Duodenal mucosa (tissue), 2 donors: ENCODE measurements around the gene CIRBP.

Source experiments
- H3K27ac ChIP-seq: one replicate; pipeline ENCODE4 v1.7.0; 2013; ENCODE audit warnings: low read depth, low read length
- H3K27me3 ChIP-seq, 2 donors: one replicate each; pipeline ENCODE4 v1.7.0; 2013; ENCODE audit warnings: low read length in 2 of 2, control low read depth in 1 of 2; ENCODE audit not compliant: insufficient read depth in 2 of 2, control insufficient read depth in 1 of 2
- H3K36me3 ChIP-seq, 2 donors: one replicate each; pipeline ENCODE4 v1.7.0; 2013; ENCODE audit warnings: low read length in 2 of 2, control low read depth in 1 of 2; ENCODE audit not compliant: insufficient read depth in 2 of 2, control insufficient read depth in 1 of 2
- H3K4me1 ChIP-seq, 2 donors: one replicate each; pipeline ENCODE4 v1.7.0; 2013; ENCODE audit warnings: low read length in 2 of 2, control low read depth in 1 of 2; ENCODE audit not compliant: insufficient read depth in 2 of 2, control insufficient read depth in 1 of 2
- H3K4me3 ChIP-seq, 2 donors: one replicate each; pipeline ENCODE4 v1.7.0; 2013; ENCODE audit warnings: low read length in 2 of 2, low read depth in 1 of 2
- H3K9ac ChIP-seq, 2 donors: one replicate each; pipeline ENCODE4 v1.7.0; 2013; ENCODE audit warnings: low read length in 2 of 2, low read depth in 1 of 2
- H3K9me3 ChIP-seq, 2 donors: one replicate each; pipeline ENCODE4 v1.7.0; 2013; ENCODE audit warnings: low read length in 2 of 2, control low read depth in 1 of 2; ENCODE audit not compliant: control insufficient read depth in 1 of 2

Gene CIRBP

DNA sequence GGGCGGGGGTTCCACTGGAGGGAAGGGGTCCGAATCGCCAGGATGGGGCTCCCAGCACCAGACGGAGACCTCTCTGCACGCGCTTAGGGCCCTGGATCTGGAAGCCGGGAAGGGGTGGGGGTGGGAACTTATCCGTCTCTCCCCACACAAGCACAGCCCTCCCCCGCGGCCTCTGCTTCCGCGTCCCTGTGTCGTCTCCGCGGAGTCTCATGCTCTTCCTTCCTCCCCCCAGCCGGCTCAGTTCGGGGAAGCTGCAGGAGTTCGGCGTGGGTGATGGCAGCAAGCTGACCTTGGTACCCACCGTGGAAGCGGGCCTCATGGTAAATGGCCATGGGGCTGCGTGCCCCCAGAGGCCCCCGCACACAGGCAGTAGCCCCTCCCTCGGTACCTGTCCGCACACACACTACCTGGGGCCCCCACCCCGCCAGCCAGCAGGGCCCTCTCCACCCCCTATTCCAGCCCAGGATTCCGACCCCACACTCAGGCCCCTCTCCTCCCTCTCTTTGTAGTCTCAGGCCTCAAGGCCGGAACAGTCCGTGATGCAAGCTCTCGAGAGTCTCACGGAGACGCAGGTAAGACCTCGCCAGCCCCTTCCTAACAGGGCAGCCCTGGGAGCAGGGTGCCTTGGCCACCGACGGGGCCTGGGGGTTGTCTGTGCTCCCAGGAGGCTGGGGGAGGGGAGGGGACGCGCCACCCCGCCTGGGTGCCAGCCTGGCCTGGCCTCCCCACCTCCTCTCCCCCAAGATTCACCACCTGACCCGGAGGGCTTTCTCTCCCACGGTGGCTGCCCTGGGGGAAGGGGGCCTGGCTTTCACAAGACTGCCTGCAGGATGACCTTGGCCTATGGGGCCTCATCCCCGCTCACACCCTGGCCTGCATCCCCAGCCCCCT, 17.6 kb upstream of the CIRBP start:
- Histone ChIP-seq H3K27me3 (no peaks in the 10 kb centered on the region), H3K9ac (peak overlapping the region; percentile 85), H3K27ac (peak overlapping the region; percentile 98), H3K9me3 (no peaks in the 10 kb centered on the region), H3K4me1 (peaks cover 26 to 33% of the 10 kb centered on the region in 2 donors), H3K36me3 (peaks cover 21 to 23% of the 10 kb centered on the region in 2 donors), H3K4me3 (peak overlapping the region; percentile 80 to 82)

DNA sequence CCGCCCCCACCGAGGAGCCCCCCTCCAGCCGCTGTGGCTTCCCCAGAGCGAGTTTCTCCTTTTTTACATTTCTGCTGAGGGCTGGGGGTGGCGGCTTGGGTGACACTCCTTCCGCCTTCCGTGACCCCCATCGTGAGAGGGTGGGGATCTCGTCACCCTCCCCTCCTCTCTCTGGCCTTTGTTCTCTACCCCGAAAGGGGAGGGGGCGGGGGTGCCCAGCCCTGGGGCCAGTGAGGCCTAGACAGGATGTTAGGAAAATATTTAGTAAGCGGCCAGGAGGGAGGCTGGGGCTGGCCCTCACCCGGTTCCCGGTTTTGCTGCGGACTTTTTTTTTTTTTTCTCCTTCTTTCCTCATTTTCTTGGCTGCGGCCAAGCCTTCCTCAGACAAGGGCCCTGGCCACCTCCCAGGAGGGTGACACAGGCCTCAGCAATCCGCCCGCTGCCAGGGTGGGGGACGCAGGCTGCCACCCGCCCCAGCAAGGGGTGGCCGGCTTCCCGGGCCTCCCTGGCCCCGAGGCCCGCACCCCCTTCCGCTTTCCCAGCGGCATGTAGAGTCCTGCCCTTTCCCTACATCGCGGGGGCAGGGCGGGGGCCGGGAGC, 16.8 kb upstream of the CIRBP start:
- Histone ChIP-seq H3K9ac (peak overlapping the region; percentile 32 to 85), H3K27ac (peak overlapping the region; percentile 98), H3K4me1 (peaks cover 26 to 34% of the 10 kb centered on the region in 2 donors), H3K36me3 (peaks cover 21 to 29% of the 10 kb centered on the region in 2 donors), H3K27me3 (no peaks in the 10 kb centered on the region), H3K9me3 (no peaks in the 10 kb centered on the region), H3K4me3 (peak overlapping the region; percentile 80 to 82)

- no peaks in the 10 kb centered on the region for H3K27me3 ChIP-seq
- H3K4me1 ChIP-seq: peaks cover 22 to 34% of the 10 kb centered on the region in 2 donors
- peak overlapping the region; percentile 98 for H3K27ac ChIP-seq
- H3K4me3 ChIP-seq: peak overlapping the region; percentile 80 to 82
- no peaks in the 10 kb centered on the region for H3K9me3 ChIP-seq
- H3K9ac ChIP-seq: peak overlapping the region; percentile 69 to 85
- peaks cover 24 to 29% of the 10 kb centered on the region in 2 donors for H3K36me3 ChIP-seq
Observed at GRCh38 chr19:1252821-1253513, 16.2 kb upstream of the CIRBP start.

GRCh38 chr19:1253514-1254080, 15.5 kb upstream of the CIRBP start:
- Histone ChIP-seq H3K4me3 (peak overlapping the region; percentile 80 to 82), H3K9ac (peak overlapping the region; percentile 69 to 85), H3K27ac (peak overlapping the region; percentile 98), H3K9me3 (no peaks in the 10 kb centered on the region), H3K36me3 (peaks cover 24 to 29% of the 10 kb centered on the region in 2 donors), H3K27me3 (no peaks in the 10 kb centered on the region), H3K4me1 (peaks cover 25 to 36% of the 10 kb centered on the region in 2 donors)

- Histone ChIP-seq H3K4me1 (peaks cover 30 to 36% of the 10 kb centered on the region in 2 donors), H3K9me3 (no peaks in the 10 kb centered on the region), H3K36me3 (peaks cover 24 to 29% of the 10 kb centered on the region in 2 donors), H3K4me3 (peak overlapping the region; percentile 80 to 82), H3K27me3 (no peaks in the 10 kb centered on the region), H3K9ac (peak overlapping the region in 1 of 2 donors; percentile 3), H3K27ac (peak overlapping the region; percentile 98)
Observed at GRCh38 chr19:1254081-1254527, 15.0 kb upstream of the CIRBP start.

DNA sequence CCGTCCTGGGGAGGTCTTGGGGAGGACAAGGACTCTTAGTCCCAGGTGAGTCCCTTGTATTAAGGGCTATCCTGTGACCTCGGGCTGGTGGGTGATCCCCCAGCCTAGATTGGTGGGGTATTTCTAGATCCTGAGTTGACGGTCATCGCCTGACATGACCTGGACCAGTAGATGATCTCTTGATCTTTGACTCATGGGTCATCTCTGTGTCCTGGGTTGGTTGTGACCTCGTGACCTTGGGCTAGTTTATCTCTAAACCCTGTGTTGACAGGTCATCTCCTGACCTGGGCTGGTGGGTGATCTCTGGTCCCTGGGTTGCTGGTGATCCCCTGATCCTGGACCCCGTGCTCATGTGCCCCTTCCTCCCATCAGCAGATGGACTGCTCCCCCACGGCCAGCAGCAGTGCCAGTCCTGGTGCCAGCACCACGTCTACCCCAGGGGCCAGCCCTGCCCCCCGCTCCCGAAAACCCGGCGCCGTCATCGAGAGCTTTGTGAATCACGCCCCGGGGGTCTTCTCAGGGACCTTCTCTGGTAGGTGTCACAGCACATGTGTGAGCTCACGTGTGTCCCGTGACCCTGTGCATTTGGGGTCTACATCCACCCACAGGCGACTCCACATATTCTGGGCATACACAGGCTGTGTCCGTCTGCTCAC, 14.5 kb upstream of the CIRBP start:
- peak overlapping the region in 1 of 2 donors; percentile 3 for H3K9ac ChIP-seq

DNA sequence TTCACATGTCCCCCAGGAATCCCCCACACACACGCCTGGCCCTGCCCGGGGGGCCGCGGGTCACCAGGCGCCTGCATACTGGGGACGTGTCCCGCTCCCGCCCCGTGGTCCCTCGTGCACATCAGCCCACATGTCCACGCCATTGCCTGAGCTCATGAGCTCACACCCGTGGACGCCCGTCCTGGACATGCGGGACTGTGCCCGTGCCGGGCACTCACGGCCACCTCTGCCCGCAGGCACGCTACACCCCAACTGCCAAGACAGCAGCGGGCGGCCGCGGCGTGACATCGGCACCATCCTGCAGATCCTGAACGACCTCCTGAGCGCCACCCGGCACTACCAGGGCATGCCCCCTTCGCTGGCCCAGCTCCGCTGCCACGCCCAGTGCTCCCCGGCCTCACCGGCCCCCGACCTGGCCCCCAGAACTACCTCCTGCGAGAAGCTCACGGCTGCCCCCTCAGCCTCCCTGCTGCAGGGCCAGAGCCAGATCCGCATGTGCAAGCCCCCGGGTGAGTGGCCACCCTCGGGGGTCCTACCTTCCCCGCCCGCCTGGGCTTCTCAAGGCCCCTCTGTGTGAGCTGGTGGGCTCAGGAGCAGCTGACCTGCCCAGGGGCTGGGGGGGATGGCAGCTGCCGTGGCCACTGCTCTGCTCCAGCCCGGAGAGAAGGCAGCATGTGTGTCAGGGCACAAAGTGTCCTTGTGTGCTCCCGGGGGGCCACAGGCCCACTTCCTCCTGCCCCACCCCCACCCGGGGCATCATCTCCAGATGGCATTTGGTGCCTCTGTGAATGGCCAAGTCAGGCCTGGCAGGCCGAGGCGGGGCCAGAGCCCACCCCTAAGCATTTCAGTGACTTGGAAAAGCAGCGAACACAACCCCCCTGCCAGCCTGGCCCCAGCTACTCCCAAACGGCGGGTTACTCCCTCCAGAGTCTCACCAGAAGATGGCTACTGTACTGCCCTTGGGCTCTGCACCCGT, 13.7 kb upstream of the CIRBP start:
- Histone ChIP-seq H3K4me1 (peaks cover 44 to 48% of the 10 kb centered on the region in 2 donors), H3K27me3 (no peaks in the 10 kb centered on the region), H3K9me3 (no peaks in the 10 kb centered on the region), H3K9ac (no peak overlapping the region), H3K36me3 (peaks cover 24 to 29% of the 10 kb centered on the region in 2 donors), H3K27ac (peak overlapping the region; percentile 98), H3K4me3 (no peak overlapping the region)

More for the DNA sequence above, 14.5 kb upstream of the CIRBP start:
- Histone ChIP-seq H3K36me3 (peaks cover 24 to 29% of the 10 kb centered on the region in 2 donors), H3K9me3 (no peaks in the 10 kb centered on the region), H3K27me3 (no peaks in the 10 kb centered on the region), H3K27ac (peak overlapping the region; percentile 98), H3K4me1 (peaks cover 36 to 42% of the 10 kb centered on the region in 2 donors), H3K4me3 (peak overlapping the region in 1 of 2 donors; percentile 82)

DNA sequence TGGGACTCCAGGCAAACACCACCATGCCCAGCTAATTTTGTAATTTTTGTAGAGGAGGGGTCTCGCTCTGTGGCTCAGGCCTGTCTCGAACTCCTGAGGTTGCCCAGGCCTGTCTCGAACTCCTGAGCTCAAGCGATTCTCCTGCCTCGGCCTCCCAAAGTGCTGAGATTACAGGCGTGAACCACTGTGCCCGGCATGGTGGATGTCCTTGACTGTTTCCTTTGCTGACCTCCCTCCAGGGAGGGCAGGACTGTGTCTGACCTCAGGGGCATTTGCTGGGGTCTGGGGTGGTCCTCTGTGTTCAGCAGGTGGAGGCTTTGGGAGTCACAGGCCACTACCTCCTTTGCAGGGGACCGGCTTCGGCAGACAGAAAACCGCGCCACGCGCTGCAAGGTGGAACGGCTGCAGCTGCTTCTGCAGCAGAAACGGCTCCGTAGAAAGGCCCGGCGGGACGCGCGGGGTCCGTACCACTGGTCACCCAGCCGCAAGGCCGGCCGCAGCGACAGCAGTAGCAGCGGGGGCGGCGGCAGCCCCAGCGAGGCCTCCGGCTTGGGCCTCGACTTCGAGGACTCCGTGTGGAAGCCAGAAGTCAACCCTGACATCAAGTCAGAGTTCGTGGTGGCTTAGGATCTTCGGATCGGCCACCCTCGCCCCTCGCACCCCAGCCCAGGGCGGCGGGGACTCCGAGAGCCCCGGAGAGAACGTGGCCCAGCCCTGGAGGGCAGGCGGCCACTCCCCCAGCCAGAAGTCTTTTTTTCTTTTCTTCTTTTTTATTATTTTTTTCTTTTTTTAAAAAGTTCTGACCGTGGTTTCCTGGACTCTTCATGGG, 12.3 kb upstream of the CIRBP start:
- Histone ChIP-seq H3K4me1 (peaks cover 48 to 55% of the 10 kb centered on the region in 2 donors), H3K9me3 (no peaks in the 10 kb centered on the region), H3K4me3 (no peak overlapping the region), H3K36me3 (peaks cover 20 to 29% of the 10 kb centered on the region in 2 donors), H3K27me3 (no peaks in the 10 kb centered on the region), H3K9ac (no peak overlapping the region), H3K27ac (no peak overlapping the region)
